ENCODE results near the gene PIGT.
A peak's percentile ranks its signal among the peaks of the same experiment; 100 is the strongest.

Gene PIGT

DNA sequence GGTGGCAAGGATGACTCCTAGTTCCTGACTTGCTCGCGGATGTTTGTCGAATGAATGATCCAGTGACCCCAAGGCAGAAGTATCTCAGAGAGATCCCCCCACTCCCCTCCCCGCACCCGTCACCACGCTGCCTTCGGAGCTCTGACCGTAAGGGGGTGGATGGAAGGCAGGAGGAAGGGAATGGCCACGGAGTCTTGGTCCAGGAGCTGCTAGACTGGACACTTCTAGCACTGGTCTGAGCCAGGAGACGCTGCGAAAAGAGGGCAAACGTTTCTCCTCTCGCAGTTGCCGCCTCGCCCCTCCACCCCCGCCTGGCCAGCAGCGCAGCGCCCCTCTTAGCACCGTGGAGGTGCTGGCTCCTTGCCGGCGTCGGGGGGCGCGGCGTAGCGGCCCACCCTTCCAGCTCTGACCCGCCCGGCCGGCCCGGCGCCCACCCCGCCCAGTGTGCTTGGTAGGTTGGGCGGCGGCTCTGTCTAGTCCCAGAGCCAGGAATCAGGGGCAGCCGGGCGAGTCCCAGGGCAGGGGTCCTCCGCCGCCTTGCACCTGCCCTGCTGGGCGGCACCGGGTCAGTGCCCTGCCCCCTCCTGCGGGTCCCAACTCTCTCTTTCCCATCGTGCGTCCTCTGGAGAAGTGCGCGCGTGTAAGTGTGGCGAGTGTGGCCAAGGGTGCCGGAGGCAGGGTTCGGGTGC is 10.2 kb upstream of the PIGT start:
- peak overlapping the region; percentile 79 to 98 for H3K4me3 ChIP-seq (ENCODE audit: low read depth in 1 of 2, low read length in 2 of 2)
- ATAC-seq (ENCODE audit: insufficient read depth, low read depth), result peak; percentile 56
- H3K36me3 ChIP-seq (ENCODE audit: insufficient read depth, low read length), result peaks cover 31% of the 10 kb centered on the region
- peaks cover 22% of the 10 kb centered on the region for H3K79me2 ChIP-seq (ENCODE audit: insufficient read depth, low read length)
- H3K9ac ChIP-seq (ENCODE audit: low read depth, low read length), result peak overlapping the region; percentile 96
- TF ChIP-seq EZH2 (IDR thresholded peaks at IDR 0.05; ENCODE audit: borderline replicate concordance, low read depth, low read length, severe bottlenecking), result no peak
- TF ChIP-seq, protein P1, sequence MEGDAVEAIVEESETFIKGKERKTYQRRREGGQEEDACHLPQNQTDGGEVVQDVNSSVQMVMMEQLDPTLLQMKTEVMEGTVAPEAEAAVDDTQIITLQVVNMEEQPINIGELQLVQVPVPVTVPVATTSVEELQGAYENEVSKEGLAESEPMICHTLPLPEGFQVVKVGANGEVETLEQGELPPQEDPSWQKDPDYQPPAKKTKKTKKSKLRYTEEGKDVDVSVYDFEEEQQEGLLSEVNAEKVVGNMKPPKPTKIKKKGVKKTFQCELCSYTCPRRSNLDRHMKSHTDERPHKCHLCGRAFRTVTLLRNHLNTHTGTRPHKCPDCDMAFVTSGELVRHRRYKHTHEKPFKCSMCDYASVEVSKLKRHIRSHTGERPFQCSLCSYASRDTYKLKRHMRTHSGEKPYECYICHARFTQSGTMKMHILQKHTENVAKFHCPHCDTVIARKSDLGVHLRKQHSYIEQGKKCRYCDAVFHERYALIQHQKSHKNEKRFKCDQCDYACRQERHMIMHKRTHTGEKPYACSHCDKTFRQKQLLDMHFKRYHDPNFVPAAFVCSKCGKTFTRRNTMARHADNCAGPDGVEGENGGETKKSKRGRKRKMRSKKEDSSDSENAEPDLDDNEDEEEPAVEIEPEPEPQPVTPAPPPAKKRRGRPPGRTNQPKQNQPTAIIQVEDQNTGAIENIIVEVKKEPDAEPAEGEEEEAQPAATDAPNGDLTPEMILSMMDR (IDR thresholded peaks at IDR 0.05; ENCODE audit: borderline replicate concordance, extremely low read depth, low read length, poor library complexity, severe bottlenecking), result no peak
- no peak for DNase-seq
- peaks cover 13% of the 10 kb centered on the region for H3K9me3 ChIP-seq (ENCODE audit: insufficient read depth, low read length, severe bottlenecking)
- H3K27ac ChIP-seq (ENCODE audit: low read length), result peak overlapping the region; percentile 89
- H3K27me3 ChIP-seq (ENCODE audit: insufficient read depth, low read length, poor library complexity), result no peaks in the 10 kb centered on the region
- H2AFZ ChIP-seq (ENCODE audit: low read depth, low read length), result peak overlapping the region; percentile 100
- no peaks in the 10 kb centered on the region for H4K20me1 ChIP-seq (ENCODE audit: insufficient read depth, low read length)
- peaks cover 32% of the 10 kb centered on the region for H3K4me1 ChIP-seq (ENCODE audit: insufficient read depth, low read length)
- peak overlapping the region; percentile 100 for H3K4me2 ChIP-seq (ENCODE audit: insufficient read depth, low read length)

- peak overlapping the region; percentile 100 for H3K4me2 ChIP-seq (ENCODE audit: insufficient read depth, low read length)
- H4K20me1 ChIP-seq (ENCODE audit: insufficient read depth, low read length), result no peaks in the 10 kb centered on the region
- peak overlapping the region; percentile 100 for H2AFZ ChIP-seq (ENCODE audit: low read depth, low read length)
- H3K4me3 ChIP-seq (ENCODE audit: low read depth in 1 of 2, low read length in 2 of 2), result peak overlapping the region; percentile 79 to 98
- H3K4me1 ChIP-seq (ENCODE audit: insufficient read depth, low read length), result peaks cover 32% of the 10 kb centered on the region
- H3K9me3 ChIP-seq (ENCODE audit: insufficient read depth, low read length, severe bottlenecking), result peaks cover 5% of the 10 kb centered on the region
- H3K9ac ChIP-seq (ENCODE audit: low read depth, low read length), result peak overlapping the region; percentile 96
- ATAC-seq (ENCODE audit: insufficient read depth, low read depth), result peak; percentile 74
- H3K79me2 ChIP-seq (ENCODE audit: insufficient read depth, low read length), result peaks cover 22% of the 10 kb centered on the region
- H3K27ac ChIP-seq (ENCODE audit: low read length), result peak overlapping the region; percentile 89
- peak; percentile 81 for DNase-seq
- H3K36me3 ChIP-seq (ENCODE audit: insufficient read depth, low read length), result peaks cover 36% of the 10 kb centered on the region
- no peak for TF ChIP-seq EZH2 (IDR thresholded peaks at IDR 0.05; ENCODE audit: borderline replicate concordance, low read depth, low read length, severe bottlenecking)
- TF ChIP-seq, protein P1 (IDR thresholded peaks at IDR 0.05; ENCODE audit: borderline replicate concordance, extremely low read depth, low read length, poor library complexity, severe bottlenecking), result peak; percentile 37
- H3K27me3 ChIP-seq (ENCODE audit: insufficient read depth, low read length, poor library complexity), result no peaks in the 10 kb centered on the region
Measured at GRCh38 chr20:45406260-45407066, 9.5 kb upstream of the PIGT start.

DNA sequence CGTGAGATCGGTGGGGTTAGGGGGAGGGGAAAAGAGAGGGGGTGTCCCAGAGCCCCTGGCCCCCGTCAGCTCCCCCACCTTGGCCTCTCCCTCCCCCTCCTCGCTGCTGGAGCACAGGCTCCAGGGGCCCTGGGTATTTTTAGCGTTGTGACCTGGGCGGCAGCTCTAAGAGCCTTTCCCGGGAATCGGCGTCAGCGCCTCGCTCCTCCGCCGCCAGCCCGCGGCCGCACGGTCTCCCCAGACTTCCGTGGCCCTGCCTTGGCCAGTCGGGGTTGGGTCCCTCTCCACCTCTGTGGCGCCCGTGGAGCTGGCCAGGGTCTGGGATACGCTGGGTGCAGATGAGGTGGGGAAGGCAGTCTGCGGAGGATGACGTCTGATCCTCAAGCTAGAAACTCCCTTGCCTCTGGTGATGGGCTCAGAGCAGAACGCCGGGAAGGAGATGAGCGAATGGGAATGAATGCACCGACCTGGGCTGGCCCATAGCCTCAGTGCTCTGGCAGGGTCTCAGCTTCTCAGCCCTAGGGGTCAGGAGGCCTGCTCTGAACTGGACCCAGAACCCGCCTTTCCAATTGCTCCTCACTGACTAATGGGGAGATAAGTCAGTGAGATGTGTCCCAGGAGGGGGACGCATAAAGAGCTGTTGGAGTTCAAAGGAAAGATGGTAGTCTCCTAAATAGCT is 8.7 kb upstream of the PIGT start:
- peak; percentile 6; the same call in 2 of the 3 replicates for ATAC-seq (ENCODE audit: insufficient read depth, low read depth)
- peak overlapping the region; percentile 96 for H3K9ac ChIP-seq (ENCODE audit: low read depth, low read length)
- TF ChIP-seq, protein P1 (IDR thresholded peaks at IDR 0.05; ENCODE audit: borderline replicate concordance, extremely low read depth, low read length, poor library complexity, severe bottlenecking), result no peak
- no peak for TF ChIP-seq EZH2 (IDR thresholded peaks at IDR 0.05; ENCODE audit: borderline replicate concordance, low read depth, low read length, severe bottlenecking)
- DNase-seq, result no peak
- peak overlapping the region; percentile 100 for H3K4me2 ChIP-seq (ENCODE audit: insufficient read depth, low read length)
- H3K4me1 ChIP-seq (ENCODE audit: insufficient read depth, low read length), result peaks cover 32% of the 10 kb centered on the region
- no peaks in the 10 kb centered on the region for H3K27me3 ChIP-seq (ENCODE audit: insufficient read depth, low read length, poor library complexity)
- H3K36me3 ChIP-seq (ENCODE audit: insufficient read depth, low read length), result peaks cover 36% of the 10 kb centered on the region
- peak overlapping the region; percentile 100 for H2AFZ ChIP-seq (ENCODE audit: low read depth, low read length)
- H3K79me2 ChIP-seq (ENCODE audit: insufficient read depth, low read length), result peaks cover 22% of the 10 kb centered on the region
- H3K4me3 ChIP-seq (ENCODE audit: low read depth in 1 of 2, low read length in 2 of 2), result peak overlapping the region; percentile 79 to 98
- peak overlapping the region; percentile 89 for H3K27ac ChIP-seq (ENCODE audit: low read length)
- no peaks in the 10 kb centered on the region for H4K20me1 ChIP-seq (ENCODE audit: insufficient read depth, low read length)
- no peaks in the 10 kb centered on the region for H3K9me3 ChIP-seq (ENCODE audit: insufficient read depth, low read length, severe bottlenecking)

All from DND-41 (cell line).